SK-N-MC (cell line): ENCODE measurements around the gene SMIM1.

Experiments
- DNase-seq: peaks from one replicate; pipeline ENCODE4 v3.0.0-alpha.2; 2011; ENCODE audit warnings: low read depth, low spot score
- H3K27ac ChIP-seq: fragments of 200-600 bp; sonication (generic); 2 replicates; pipeline ENCODE4 v1.5.1; 2016; ENCODE audit warnings: mixed run types
- H3K36me3 ChIP-seq: fragments of 200-600 bp; sonication (generic); 2 replicates; pipeline ENCODE4 v1.6.1; 2017; ENCODE audit warnings: antibody characterized with exemption, low read length, mixed read lengths; ENCODE audit not compliant: insufficient read depth
- H3K4me3 ChIP-seq: fragments of 200-600 bp; sonication (generic); 2 replicates; pipeline ENCODE4 v1.5.1; 2016
- H3K9ac ChIP-seq: fragments of 200-600 bp; sonication (generic); 2 replicates; pipeline ENCODE4 v1.8.0; 2017; ENCODE audit warnings: mixed run types, mixed read lengths; ENCODE audit not compliant: insufficient read length
- H3K9me3 ChIP-seq: fragments of 200-600 bp; sonication (generic); 2 replicates; pipeline ENCODE4 v1.6.1; 2017; ENCODE audit warnings: low read depth, mild to moderate bottlenecking, antibody characterized with exemption, low read length, moderate library complexity, mixed read lengths
- EZH2 ChIP-seq: fragments of 200-600 bp; sonication (generic); IDR thresholded peaks from one replicate; pipeline ENCODE4 v1.6.1; 2017; ENCODE audit warnings: antibody characterized with exemption
- FOXP2 ChIP-seq: optimal IDR thresholded peaks from 2 replicates; pipeline ENCODE3; 2011; ENCODE audit warnings: mild to moderate bottlenecking, moderate library complexity; ENCODE audit not compliant: insufficient read depth; ENCODE audit errors: extremely low read length, control extremely low read depth
- POLR2AphosphoS5 ChIP-seq: IDR thresholded peaks from 2 replicates; pipeline ENCODE4 v1.6.1; 2012; ENCODE audit warnings: mild to moderate bottlenecking, low read depth, low read length, borderline replicate concordance

The SMIM1 gene

DNA sequence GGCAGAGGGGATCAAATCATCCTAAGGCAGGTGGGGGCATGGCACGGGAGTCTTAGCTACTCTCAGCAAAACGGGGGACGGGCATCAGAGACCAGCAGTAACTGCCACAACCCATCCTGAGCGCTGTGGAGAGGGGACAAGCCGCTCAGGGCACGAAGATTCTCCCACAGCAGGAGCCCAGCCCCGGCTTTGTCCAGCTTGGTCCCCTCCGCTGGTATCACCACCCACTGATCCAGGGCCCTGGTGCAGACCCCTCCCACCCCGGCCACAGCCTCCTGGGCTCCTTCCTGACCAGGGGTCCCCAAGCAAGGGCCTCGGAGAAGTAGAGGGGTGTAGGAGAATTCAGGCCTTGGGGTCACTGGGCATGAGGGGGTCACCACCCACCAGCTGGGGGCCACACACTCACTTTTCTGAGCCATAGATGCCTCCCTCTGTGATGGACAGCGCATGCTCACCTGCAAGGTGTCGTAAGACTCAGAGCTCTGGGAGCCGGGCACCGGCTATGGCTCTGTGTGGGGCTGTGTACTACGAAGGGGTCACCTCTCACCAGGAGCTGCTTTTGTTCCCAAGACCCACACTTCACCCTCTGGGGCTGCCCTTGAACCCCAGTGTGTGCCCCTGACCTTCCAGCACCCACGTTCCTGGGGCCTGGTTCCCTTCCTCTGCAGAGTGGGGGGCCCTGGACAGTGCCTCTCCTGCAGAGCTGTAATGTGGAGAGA lies 2.3 kb upstream of the SMIM1 start:
- Histone ChIP-seq H3K9ac (no peak overlapping the region), H3K4me3 (no peak overlapping the region), H3K27ac (no peak overlapping the region), H3K36me3 (no peaks in the 10 kb centered on the region), H3K9me3 (no peaks in the 10 kb centered on the region)
- TF ChIP-seq EZH2 (no peak), FOXP2 (no peak), POLR2AphosphoS5 (no peak)
- no peak for DNase-seq

GRCh38 chr1:3771108-3772026 lies 1.2 kb upstream of the SMIM1 start:
- no peak for TF ChIP-seq POLR2AphosphoS5
- TF ChIP-seq FOXP2, result no peak
- no peak for TF ChIP-seq EZH2
- DNase-seq, result no peak
- H3K27ac ChIP-seq, result no peak overlapping the region

GRCh38 chr1:3772027-3772714 lies 378 bp upstream of the SMIM1 start:
- Histone ChIP-seq H3K36me3 (no peaks in the 10 kb centered on the region), H3K9ac (peak overlapping the region; percentile 28), H3K27ac (no peak overlapping the region), H3K4me3 (peak overlapping the region; percentile 75), H3K9me3 (no peaks in the 10 kb centered on the region)
- DNase-seq, result peak; percentile 18
- no peak for TF ChIP-seq EZH2
- TF ChIP-seq POLR2AphosphoS5, result peak; percentile 54; the same call in 1 of the 2 replicates

More at GRCh38 chr1:3771108-3772026, 1.2 kb upstream of the SMIM1 start:
- Histone ChIP-seq H3K4me3 (peak overlapping the region; percentile 75), H3K9ac (peak overlapping the region; percentile 28), H3K36me3 (no peaks in the 10 kb centered on the region), H3K9me3 (no peaks in the 10 kb centered on the region)

DNA sequence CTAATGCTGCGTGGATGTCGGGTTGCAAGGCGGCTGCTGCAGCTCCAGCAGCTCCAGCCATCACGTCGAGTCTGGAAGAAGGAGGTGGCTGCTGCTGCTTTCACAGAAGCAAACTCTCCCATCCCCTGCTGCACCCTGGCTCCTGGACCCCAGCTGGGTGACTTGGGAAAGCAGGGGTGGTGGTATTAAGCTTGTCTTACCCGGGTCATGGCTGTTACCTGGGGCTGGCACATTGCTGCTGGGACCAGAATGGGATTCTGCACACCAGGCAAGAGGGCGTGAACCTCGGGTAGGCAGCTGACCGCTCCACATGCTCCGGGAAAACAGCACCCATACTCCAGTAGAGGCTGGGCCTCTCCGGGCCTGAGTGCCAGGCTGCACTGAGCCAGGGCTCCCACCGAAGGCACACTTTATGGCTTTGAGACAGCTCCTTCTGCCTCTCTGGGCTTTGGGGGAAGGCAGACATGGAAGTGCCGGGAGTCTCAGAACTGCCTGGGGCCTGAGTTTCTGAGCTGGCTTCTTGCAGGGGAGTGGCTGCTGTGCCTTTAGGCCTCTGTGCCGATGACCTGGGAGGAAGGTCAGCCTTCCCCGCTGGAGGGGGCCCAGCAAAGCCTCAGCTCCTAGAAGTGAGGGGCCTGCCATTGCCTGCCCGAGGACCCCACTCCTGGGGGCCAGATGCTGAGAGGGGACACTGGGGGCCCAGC lies 1.2 kb downstream of the SMIM1 start:
- TF ChIP-seq EZH2 (no peak), POLR2AphosphoS5 (no peak), FOXP2 (no peak)
- Histone ChIP-seq H3K9me3 (no peaks in the 10 kb centered on the region), H3K36me3 (no peaks in the 10 kb centered on the region), H3K27ac (no peak overlapping the region), H3K9ac (no peak overlapping the region), H3K4me3 (no peak overlapping the region)
- no peak for DNase-seq

GRCh38 chr1:3774276-3774945 lies 1.9 kb downstream of the SMIM1 start:
- Histone ChIP-seq H3K9ac (no peak overlapping the region), H3K36me3 (no peaks in the 10 kb centered on the region; the same call in 1 of the 2 replicates), H3K9me3 (no peaks in the 10 kb centered on the region), H3K27ac (no peak overlapping the region), H3K4me3 (no peak overlapping the region)
- TF ChIP-seq FOXP2, result no peak
- no peak for TF ChIP-seq POLR2AphosphoS5
- no peak for TF ChIP-seq EZH2
- DNase-seq, result no peak

GRCh38 chr1:3774946-3775489 lies 2.5 kb downstream of the SMIM1 start:
- no peak overlapping the region for H3K27ac ChIP-seq
- no peaks in the 10 kb centered on the region for H3K9me3 ChIP-seq
- TF ChIP-seq EZH2 (no peak), POLR2AphosphoS5 (no peak), FOXP2 (no peak)
- peaks cover 4% of the 10 kb centered on the region; the same call in 1 of the 2 replicates for H3K36me3 ChIP-seq
- H3K9ac ChIP-seq, result no peak overlapping the region
- no peak overlapping the region for H3K4me3 ChIP-seq
- DNase-seq, result no peak

DNA sequence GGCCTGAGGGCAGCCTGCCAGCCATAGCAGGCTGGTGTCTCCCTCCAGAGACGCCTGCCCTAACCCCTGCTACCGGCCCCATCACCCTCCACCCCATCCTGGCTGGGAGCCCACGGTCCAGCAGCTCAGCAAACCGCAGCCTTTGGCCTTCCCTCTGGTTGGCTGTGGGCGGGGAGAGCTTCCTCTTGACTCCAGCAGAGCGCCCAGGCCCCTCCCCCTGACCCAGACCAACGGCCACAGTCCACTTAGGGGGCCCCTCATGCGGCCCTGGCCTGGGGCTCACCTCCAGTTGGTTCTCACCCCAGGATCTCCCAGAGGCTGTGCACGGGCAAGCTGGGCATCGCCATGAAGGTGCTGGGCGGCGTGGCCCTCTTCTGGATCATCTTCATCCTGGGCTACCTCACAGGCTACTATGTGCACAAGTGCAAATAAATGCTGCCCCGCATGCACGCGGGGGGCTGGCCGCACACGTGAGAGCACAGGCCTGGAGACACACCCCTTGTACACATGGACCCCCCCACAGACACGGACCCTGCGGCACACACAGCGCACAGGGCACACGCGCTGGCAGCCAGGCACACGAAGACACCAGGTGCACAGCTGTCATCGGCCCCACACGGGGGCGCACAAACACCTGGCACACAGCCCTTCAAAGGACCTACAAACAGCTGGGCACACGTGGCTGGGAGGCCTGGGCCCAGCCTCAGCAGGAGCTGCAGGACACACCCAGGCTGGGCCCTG lies 3.1 kb downstream of the SMIM1 start:
- H3K9ac ChIP-seq, result no peak overlapping the region
- DNase-seq, result no peak
- TF ChIP-seq EZH2, result no peak
- TF ChIP-seq POLR2AphosphoS5, result no peak
- no peak for TF ChIP-seq FOXP2
- peaks cover 9% of the 10 kb centered on the region; the same call in 1 of the 2 replicates for H3K36me3 ChIP-seq
- H3K9me3 ChIP-seq, result no peaks in the 10 kb centered on the region
- no peak overlapping the region for H3K4me3 ChIP-seq
- H3K27ac ChIP-seq, result no peak overlapping the region
